Measurements from ENCODE around the gene ZNF74. TPM values are rescaled to one million over a fixed set of nuclear protein-coding genes. Genes with fewer than 3 reads are reported as not detected.
A peak's percentile ranks its signal among the peaks of the same experiment; 100 is the strongest.
"Not testable (repeated sequence)": the region's sequence is repeated elsewhere in the genome, so short reads cannot be mapped to it uniquely, and the experiment has no call there.

Gene ZNF74
- total RNA-seq, 1 donor from 2014 or later: 4.3 TPM

DNA sequence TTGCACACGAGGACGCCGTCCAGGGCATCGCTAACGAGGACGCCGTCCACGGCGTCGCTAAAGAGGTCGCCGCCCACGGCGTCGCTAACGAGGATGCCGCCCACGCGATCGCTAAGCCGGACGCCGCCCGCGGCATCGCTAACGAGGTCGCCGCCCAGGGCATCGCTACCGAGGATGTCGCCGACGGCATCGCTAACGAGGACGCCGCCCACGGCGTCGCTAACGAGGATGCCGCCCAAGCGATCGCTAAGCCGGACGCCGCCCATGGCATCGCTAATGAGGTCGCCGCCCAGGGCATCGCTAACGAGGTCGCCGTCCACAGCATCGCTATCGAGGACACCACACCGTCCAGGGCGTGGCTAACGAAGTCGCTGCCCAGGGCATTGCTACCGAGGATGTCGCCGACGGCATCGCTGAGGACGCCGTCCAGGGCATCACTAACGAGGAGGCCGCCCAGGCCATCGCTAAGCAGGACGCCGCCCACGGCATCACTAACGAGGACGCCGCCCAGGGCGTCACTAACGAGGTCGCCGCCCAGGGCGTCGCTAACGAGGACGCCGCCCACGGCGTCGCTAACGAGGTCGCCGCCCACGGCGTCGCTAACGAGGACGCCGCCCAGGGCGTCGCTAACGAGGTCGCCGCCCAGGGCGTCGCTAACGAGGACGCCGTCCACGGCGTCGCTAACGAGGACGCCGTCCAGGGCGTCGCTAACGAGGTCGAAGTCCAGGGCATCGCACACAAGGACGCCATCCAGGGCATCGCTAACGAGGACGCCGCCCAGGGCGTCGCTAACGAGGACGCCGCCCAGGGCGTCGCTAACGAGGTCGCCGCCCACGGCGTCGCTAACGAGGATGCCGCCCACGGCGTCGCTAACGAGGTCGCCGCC is 32.8 kb upstream of the ZNF74 start:
- H3K4me3 Mint-ChIP-seq; H3K27ac Mint-ChIP-seq; CTCF ChIA-PET; H3K9me3 Mint-ChIP-seq; intact Hi-C loops (cut with micrococcal nuclease); POLR2A ChIA-PET; ATAC-seq (ENCODE audit: low read depth); H3K4me1 Mint-ChIP-seq; DNase-seq; H3K36me3 Mint-ChIP-seq (ENCODE audit: low read depth); H3K27me3 Mint-ChIP-seq: not testable (repeated sequence)

DNA sequence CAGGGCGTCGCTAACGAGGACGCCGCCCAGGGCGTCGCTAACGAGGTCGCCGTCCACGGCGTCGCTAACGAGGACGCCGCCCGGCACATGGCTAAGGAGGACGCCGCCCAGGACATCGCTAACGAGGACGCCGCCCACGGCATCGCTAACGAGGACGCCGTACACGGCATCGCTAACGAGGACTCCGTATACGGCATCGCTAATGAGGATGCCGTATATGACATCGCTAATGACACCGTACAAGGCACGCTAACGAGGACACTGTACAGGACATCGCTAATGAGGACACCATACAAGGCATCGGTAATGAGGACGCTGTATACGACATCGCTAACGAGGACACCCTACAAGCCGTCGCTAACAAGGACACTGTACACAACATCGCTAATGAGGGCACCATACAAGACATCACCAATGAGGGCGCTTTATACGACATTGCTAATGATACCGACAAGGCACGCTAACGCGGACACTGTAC is 32.2 kb upstream of the ZNF74 start:
- H3K9me3 Mint-ChIP-seq; ATAC-seq (ENCODE audit: low read depth); intact Hi-C loops (cut with micrococcal nuclease); H3K36me3 Mint-ChIP-seq (ENCODE audit: low read depth); DNase-seq; CTCF ChIA-PET; POLR2A ChIA-PET; H3K4me3 Mint-ChIP-seq; H3K4me1 Mint-ChIP-seq; H3K27me3 Mint-ChIP-seq; H3K27ac Mint-ChIP-seq: not testable (repeated sequence)

DNA sequence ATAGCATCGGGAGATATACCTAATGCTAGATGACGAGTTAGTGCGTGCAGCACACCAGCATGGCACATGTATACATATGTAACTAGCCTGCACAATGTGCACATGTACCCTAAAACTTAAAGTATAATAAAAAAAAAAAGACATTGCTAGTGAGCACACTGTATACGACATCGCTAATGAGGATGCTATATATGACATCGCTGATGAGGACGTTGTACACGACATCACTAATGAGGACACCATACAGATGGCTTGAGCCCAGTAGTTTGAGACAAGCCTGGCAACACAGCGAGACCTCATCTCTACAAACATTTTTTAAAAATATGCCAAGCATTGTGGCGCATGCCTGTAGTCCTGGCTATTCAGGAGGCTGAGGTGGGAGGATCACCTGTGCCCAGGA is 31.5 kb upstream of the ZNF74 start:
- POLR2A ChIA-PET; CTCF ChIA-PET; ATAC-seq (ENCODE audit: low read depth); DNase-seq; H3K27ac Mint-ChIP-seq; H3K4me3 Mint-ChIP-seq; intact Hi-C loops (cut with micrococcal nuclease); H3K27me3 Mint-ChIP-seq; H3K9me3 Mint-ChIP-seq; H3K4me1 Mint-ChIP-seq; H3K36me3 Mint-ChIP-seq (ENCODE audit: low read depth): not testable (repeated sequence)

DNA sequence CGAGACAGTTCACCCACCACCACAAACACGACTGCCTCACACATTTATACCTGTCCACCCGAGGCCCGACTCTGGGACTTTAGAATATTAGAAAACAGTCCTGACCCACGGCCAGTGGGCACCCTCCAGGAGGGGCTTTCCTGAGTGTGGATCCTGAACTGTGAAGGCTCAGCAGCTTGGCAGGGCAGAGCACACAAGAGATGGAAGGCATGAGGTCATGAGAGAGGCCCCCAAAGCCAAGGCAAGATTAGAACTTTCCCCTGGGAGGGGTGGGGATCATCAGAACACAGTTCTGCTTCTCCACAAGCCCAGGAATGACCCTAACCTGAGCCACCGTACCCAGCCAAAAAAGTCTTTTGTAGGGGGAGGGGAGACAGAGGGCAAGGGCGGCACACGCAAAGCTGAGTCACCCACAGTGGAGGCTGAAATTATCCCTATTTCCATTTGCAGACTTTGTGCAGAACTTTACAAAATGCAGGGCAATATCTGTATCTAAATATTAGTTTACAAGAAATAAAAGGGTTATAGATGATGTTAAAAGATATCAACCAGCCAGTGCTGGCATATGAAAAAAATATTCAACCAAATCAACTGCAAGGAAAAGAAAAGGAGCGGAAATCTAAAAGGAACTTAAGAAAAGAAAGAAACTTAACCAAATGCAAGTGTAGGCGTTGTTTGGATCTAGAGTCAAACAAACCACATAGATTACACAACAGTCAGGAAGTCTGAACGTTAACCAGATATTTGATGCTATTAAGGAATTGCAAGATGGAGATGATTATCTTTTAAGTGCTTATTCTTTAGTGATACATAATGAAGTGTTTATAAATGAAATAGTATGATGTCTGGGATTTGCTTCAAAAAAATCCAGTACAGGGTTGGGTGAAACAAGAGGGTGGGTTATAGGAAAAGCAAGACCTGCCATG is 29.4 kb upstream of the ZNF74 start:
- POLR2A ChIA-PET; H3K9me3 Mint-ChIP-seq; DNase-seq; intact Hi-C loops (cut with micrococcal nuclease); CTCF ChIA-PET; H3K27ac Mint-ChIP-seq; H3K4me3 Mint-ChIP-seq; ATAC-seq (ENCODE audit: low read depth); H3K4me1 Mint-ChIP-seq; H3K36me3 Mint-ChIP-seq (ENCODE audit: low read depth): not testable (repeated sequence)
- H3K27me3 Mint-ChIP-seq: peaks cover 15% of the 10 kb centered on the region

DNA sequence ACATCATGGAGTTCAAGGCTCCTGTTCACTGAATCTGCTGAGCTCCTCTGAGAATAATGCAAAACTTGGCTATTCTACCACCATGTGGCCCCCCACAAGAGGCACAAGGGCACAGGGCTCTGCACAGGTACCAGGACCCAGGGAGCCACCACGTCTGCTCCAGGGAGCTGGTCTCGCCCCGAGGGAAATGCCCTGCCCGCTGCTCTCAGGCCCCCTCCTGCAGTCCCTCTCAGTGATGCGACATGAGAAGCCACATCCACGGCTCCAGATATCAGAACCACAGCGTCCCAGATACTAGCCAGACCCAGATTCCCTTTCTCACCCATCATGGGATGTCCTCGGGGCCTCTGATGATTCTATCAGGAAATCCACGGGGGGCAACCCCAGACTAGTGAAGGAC is 27.1 kb upstream of the ZNF74 start:
- H3K4me1 Mint-ChIP-seq; ATAC-seq (ENCODE audit: low read depth); CTCF ChIA-PET; H3K27ac Mint-ChIP-seq; intact Hi-C loops (cut with micrococcal nuclease); POLR2A ChIA-PET; H3K4me3 Mint-ChIP-seq; H3K9me3 Mint-ChIP-seq; H3K36me3 Mint-ChIP-seq (ENCODE audit: low read depth); DNase-seq: not testable (repeated sequence)
- H3K27me3 Mint-ChIP-seq: peaks cover 15% of the 10 kb centered on the region

DNA sequence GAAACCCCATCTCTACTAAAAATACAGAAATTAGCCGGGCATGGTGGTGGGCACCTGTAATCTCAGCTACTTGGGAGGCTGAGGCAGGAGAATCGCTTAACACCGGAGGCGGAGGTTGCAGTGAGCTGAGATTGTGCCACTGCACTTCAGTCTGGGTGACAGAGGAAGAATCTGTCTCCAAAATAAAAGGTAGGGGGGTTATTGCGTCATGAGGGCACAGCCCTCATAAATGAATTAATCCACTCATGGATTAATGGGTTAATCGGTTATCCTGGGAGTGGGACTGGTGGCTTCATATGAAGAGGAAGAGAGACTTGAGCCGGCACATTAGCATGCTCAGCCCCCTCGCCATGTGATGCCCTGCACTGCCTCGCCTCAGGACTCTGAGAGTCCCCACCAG is 25.1 kb upstream of the ZNF74 start:
- H3K27me3 Mint-ChIP-seq: peaks cover 18% of the 10 kb centered on the region
- DNase-seq; H3K4me1 Mint-ChIP-seq; CTCF ChIA-PET; H3K4me3 Mint-ChIP-seq; H3K36me3 Mint-ChIP-seq (ENCODE audit: low read depth); H3K9me3 Mint-ChIP-seq; ATAC-seq (ENCODE audit: low read depth); POLR2A ChIA-PET; intact Hi-C loops (cut with micrococcal nuclease); H3K27ac Mint-ChIP-seq: not testable (repeated sequence)

DNA sequence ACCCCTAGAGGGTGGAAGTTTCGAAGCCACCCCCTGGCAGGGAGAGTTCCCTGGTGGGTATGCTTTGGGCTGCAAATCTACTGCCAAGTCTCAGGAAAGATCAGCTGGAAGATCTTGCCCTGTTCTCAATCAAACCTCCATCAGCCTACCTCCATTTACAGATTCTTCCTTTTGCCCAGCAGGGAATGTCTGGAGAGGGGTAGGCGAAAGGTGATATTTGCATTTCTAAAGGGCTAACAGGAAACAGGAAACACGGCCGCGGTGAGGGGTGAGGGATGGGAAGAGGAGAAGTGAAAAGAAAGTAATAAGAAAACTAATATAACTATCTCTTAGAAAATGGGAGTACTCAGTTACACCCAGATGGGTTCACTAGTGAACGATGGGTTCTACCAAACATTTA is 22.3 kb upstream of the ZNF74 start:
- H3K27ac Mint-ChIP-seq; H3K4me1 Mint-ChIP-seq; H3K36me3 Mint-ChIP-seq (ENCODE audit: low read depth); H3K9me3 Mint-ChIP-seq; POLR2A ChIA-PET; DNase-seq; H3K4me3 Mint-ChIP-seq; ATAC-seq (ENCODE audit: low read depth); CTCF ChIA-PET; intact Hi-C loops (cut with micrococcal nuclease): not testable (repeated sequence)
- peaks cover 13% of the 10 kb centered on the region for H3K27me3 Mint-ChIP-seq

DNA sequence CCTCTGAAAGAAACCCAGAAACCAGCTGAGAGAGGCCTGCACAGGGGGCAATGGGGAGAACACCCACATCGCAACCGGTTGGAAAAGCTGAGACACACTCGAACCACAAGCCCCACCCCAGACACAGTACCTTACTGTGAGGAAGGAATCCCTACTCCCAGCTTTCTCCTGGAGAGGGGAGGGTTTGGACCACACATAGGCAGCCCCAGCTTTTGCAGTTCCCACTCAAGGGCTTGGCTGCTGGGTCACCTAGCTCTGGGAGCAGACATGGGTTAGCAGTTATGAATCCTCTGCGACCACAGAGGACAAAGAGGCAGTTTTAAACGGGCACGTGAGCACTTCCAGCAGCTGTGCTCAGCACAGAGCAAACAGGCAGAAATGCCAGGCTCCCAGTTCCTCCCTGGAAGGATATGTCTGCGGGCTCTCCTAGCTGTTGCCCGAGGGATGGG is 21.5 kb upstream of the ZNF74 start:
- POLR2A ChIA-PET; H3K36me3 Mint-ChIP-seq (ENCODE audit: low read depth); H3K4me1 Mint-ChIP-seq; DNase-seq; H3K27ac Mint-ChIP-seq; CTCF ChIA-PET; ATAC-seq (ENCODE audit: low read depth); H3K9me3 Mint-ChIP-seq; intact Hi-C loops (cut with micrococcal nuclease); H3K4me3 Mint-ChIP-seq: not testable (repeated sequence)
- H3K27me3 Mint-ChIP-seq: peaks cover 11% of the 10 kb centered on the region

DNA sequence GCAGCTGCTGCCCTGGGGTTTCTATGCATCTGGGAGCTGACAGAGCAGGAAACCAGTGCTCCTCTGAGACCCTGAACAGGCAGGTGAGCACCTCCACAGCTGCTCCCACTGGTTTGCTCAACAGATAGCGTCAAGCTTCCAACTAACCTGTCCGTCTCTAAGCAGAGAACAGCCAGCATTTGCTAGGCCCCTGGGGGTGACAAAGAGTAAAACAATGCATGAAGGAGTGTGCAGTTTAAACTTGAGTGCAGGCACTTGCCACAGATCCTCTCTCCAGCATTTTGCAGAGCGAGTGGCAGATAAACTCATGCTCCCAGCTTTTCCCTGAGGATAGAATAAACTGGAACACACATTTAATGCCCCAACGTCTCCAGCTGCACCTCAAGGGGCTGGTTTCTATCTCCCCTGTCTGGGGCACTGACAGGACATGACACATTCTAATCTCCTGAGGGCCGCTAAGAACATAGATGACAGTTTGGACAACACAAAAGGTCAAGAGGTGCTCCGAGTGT is 20.7 kb upstream of the ZNF74 start:
- peak; percentile 14 for ATAC-seq (ENCODE audit: low read depth)
- intact Hi-C loops (cut with micrococcal nuclease); H3K4me1 Mint-ChIP-seq; CTCF ChIA-PET; H3K9me3 Mint-ChIP-seq; H3K36me3 Mint-ChIP-seq (ENCODE audit: low read depth); H3K27ac Mint-ChIP-seq; DNase-seq; POLR2A ChIA-PET; H3K4me3 Mint-ChIP-seq: not testable (repeated sequence)
- peaks cover 11% of the 10 kb centered on the region for H3K27me3 Mint-ChIP-seq

DNA sequence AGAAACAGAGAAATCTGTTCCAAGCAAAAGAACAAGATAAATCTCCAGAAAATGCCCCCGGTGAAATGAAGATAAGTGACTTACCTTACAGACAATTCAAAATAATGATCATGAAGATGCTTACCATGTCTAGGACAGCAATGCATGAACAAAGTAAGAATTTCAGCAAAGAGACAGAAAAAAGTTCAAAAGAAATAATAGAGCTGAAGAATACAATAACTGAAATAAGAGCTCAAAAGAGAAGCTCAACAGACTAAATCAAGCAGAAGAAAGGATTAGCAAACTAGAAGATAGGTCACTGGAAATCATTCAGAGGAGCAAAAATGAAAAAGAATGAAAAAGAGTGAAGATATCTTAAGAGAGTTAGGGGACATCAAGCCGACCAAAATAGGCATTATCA is 19.8 kb upstream of the ZNF74 start:
- CTCF ChIA-PET; DNase-seq; H3K4me1 Mint-ChIP-seq; POLR2A ChIA-PET; H3K9me3 Mint-ChIP-seq; intact Hi-C loops (cut with micrococcal nuclease); H3K27ac Mint-ChIP-seq; H3K4me3 Mint-ChIP-seq; H3K36me3 Mint-ChIP-seq (ENCODE audit: low read depth); H3K27me3 Mint-ChIP-seq; ATAC-seq (ENCODE audit: low read depth): not testable (repeated sequence)

DNA sequence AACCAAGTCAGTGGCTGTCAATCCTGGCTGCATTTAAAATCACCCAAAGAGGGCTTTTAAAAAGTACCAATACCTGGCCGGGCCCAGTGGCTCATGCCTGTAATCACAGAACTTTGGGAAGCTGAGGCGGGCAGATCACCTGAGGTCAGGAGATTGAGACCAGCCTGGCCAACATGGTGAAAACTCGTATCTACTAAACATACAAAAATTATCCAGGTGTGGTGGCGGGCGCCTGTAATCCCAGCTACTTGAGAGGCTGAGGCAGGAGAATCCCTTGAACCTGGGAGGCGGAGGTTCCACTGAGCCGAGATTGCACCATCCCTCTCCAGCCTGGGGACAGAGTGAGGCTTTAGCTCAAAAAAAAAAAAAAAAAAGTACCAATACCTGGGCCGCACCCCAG is 17.7 kb upstream of the ZNF74 start:
- H3K36me3 Mint-ChIP-seq (ENCODE audit: low read depth); H3K4me1 Mint-ChIP-seq; ATAC-seq (ENCODE audit: low read depth); H3K27ac Mint-ChIP-seq; POLR2A ChIA-PET; intact Hi-C loops (cut with micrococcal nuclease); H3K9me3 Mint-ChIP-seq; H3K27me3 Mint-ChIP-seq; CTCF ChIA-PET; DNase-seq; H3K4me3 Mint-ChIP-seq: not testable (repeated sequence)

DNA sequence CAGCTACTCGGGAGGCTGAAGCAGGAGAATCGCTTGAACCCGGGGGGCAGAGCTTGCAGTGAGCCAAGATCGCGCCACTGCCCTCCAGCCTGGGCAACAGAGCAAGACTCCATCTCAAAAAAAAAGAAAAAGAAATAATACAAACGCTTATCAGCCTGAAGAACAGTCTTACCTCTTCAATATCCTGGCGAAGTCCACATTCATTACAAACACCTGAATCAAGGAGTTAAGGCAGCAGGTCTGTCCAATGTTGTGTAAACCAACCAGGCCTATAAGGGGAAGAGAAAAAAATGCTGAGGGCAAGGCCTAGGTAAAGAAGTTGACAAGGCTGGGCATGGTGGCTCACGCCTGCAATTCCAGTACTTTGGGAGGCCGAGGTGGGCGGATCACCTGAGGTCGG is 17.0 kb upstream of the ZNF74 start:
- CTCF ChIA-PET, POLR2A ChIA-PET: not testable (repeated sequence)

More for the DNA sequence above, 17.0 kb upstream of the ZNF74 start:
- H3K36me3 Mint-ChIP-seq (ENCODE audit: low read depth); DNase-seq; intact Hi-C loops (cut with micrococcal nuclease); ATAC-seq (ENCODE audit: low read depth); H3K27me3 Mint-ChIP-seq; H3K27ac Mint-ChIP-seq; H3K9me3 Mint-ChIP-seq; H3K4me1 Mint-ChIP-seq; H3K4me3 Mint-ChIP-seq: not testable (repeated sequence)
